GM19238 (cell line): ENCODE data around the gene DTHD1.
A peak's percentile ranks its signal among the peaks of the same experiment; 100 is the strongest.

Source experiments
- DNase-seq: peaks from one replicate; pipeline ENCODE4 v3.0.0; 2011; ENCODE audit warnings: low spot score; ENCODE audit not compliant: insufficient read length

Gene DTHD1

DNA sequence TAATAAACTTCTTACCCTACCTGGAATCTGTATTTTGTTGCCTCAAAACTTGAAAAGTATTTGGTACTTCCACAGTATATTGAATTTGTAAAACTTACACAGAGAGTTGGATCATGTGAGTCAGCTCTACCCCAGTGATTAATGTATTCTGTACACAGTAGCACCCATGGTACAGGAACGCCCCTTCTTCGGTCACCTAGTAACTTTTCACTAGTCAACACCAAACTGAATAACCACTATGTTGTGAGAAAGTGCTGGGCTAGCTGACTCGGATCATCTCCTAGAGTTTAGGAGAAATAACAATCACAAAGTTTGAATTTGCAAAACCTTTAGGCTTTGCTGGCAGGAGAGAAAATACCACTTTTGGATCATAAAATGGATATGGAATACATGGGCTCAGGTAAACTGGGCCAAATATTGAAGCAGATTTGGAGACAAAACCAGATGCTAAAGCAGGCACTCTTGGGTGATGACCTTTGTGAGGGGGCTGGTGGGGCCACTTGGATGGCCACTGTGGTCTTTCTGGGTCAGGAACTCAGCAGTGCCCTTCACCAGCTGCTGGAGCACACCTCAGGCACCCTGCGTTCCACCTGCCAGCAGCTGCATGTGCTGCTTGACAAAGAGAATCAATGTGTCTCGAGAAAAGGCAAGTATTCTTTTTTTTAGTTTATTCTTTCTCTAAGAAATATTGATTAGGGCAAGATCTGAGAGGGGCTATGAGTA lies at the start of gene DTHD1:
Gene DTHD1 (plus strand): TSS at position 233 of the 723 bp plus-strand sequence. CDS start 143 bp downstream, at position 376.
- DNase-seq, result no peak

DNA sequence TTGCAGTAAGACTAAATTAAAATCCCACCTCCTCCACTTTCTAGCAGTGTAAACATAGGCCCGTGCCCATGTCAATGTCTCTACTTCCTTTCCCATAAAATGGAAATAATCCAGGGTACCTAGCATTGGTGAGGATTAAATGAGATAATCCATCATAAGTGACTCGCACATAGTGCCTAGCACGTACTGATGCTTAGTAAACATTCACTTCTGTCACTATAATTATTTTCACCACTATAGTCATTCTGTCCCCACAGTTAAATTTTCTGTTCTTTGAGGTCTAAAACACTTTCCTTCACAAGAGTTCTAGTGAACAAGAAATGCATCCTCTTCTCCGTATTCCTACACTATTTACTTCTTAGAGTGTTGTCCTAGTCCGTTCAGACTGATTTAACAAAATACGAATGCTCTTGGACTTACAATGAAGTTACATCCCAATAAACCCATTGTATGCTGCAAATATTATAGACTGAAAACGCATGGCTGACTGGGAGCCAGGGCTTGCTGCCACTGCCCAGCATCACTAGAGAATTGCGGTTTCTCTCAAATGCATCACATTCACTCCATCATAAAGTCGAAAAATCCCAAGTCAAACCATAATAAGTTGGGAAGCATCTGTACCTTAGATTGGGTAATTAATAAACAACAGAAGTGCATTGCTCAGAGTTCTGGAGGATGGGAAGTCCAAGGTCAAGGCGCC lies 47.7 kb upstream of the DTHD1 start:
- no peak for DNase-seq

DNA sequence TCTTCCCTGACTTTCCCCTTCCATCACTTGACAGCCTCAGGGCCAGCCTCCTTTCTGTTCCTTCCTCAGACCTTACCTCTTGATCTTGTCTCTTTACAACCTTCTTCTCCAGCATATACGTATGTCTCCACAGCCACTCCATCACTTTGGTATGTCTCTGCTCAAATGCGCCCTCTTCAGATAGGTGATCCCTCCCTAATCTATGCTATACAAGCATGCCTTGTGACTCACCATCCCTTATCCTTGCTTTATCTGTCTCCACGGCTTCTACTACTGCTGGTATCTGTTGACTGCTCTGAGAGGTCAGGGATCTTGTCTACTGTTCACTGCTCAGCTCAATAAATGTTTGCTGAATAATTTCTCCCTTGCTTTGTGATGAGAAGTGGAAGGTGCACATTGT lies 46.1 kb upstream of the DTHD1 start:
- no peak for DNase-seq

DNA sequence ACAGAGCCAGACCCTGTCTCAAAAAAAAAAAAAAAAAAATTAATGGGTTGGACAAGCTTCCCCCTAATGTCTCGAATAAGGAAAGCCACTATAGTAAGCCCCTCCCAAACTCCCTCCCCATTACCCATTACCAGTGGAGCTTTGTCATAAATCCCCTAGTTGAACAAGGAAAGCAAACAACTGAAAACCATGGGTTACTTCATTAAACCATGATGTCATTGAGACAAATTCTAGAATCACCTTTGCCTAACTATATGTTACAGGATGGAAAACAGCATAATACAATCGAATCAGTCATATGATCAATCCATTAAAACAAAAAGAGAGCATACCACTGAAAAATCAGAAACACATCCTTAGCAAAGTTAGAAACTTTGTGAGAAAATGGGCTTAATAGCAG lies 45.3 kb upstream of the DTHD1 start:
- DNase-seq, result no peak

DNA sequence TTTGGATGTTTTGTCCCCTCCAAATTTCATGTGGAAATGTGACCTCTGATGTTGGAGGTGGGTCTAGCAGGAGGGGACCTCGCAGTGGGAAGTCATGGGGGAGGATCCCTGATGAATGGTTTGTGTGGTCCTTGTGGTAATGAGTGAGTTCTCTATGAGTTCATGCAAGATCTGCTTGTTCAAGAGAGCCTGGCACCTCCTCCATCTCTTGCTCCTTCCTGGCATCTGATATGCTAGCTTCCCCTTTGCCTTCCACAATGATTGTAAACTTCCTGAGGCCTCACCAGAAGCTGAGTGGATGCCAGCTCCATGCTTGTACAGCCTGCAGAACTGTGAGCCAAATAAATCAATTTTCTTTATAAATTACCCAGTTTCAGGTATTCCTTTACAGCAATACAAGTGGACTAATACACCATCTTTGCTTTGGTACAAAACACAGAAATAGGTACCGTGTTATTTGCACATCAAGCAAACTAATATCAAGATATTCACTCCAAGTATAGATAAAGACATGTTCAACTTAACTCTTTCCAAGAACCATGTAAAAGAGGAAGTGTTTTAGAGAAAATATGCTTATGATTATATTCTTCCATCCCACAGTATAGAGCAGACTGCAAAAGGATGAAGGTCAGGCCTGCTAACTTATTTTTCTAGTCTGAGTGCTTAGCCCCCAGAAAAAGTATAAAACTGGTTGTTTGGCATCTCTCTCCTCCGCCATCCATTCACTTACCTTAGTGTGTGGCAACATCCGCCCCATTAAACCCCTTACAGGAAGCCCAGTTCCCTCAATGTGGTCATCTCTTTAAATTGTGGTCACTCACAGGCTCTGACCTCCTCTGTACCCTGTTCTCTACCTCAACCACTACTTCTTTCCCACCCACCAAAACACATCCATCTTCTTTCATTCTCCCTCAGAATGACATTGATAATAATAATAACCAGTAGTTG lies 43.8 kb upstream of the DTHD1 start:
- no peak for DNase-seq

DNA sequence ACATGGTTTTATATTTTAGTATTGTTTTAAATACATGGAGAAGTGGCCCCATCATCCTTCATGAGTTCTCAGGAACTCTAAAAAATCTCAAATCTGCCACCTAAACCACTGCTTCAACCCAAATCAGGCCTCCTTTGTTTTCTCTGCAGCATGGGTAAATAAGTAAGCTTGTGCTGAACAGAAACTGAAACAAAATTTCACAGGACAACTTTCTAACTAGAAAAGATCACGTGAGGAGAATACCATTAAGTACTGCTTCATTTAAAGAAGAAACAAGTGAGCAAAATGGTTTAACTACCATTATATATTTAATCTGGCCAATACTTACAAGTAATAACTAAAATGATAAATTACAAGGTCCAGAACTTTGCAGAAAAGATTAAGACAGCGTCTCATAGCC lies 39.6 kb upstream of the DTHD1 start:
- DNase-seq, result peak; percentile 51

DNA sequence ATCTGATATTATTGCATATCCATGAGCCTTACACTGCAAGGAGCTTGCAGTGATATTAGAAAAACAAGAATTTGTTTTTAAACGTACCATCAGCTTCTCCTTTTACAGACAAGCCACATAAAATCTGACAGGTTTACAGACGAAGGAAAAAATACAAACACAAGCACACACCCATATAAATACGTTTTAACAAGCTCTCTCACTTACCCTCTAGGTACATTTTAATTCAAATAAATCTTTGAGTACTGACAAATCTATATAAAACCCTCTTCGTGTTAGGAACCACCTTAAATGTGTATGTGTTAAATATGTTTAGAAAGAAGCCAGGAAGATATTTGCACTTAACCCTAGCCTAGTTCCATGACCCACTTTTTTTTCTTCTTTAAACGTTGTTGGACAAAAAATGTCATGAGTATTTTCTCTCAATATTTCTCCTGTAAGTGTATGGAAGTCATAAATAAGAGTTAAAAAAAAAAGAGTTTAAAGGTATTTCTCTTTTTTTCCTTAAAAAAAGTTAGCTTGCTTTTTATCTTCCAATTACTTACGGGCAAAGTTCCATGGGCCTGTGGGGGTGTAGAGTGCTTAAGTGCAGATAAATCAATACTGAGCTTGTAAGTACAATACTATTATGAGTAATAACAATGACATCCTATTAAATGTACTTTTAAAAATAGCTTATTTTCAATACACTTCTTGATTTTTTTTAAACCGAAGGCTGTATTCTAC lies 38.6 kb upstream of the DTHD1 start:
- DNase-seq, result no peak

DNA sequence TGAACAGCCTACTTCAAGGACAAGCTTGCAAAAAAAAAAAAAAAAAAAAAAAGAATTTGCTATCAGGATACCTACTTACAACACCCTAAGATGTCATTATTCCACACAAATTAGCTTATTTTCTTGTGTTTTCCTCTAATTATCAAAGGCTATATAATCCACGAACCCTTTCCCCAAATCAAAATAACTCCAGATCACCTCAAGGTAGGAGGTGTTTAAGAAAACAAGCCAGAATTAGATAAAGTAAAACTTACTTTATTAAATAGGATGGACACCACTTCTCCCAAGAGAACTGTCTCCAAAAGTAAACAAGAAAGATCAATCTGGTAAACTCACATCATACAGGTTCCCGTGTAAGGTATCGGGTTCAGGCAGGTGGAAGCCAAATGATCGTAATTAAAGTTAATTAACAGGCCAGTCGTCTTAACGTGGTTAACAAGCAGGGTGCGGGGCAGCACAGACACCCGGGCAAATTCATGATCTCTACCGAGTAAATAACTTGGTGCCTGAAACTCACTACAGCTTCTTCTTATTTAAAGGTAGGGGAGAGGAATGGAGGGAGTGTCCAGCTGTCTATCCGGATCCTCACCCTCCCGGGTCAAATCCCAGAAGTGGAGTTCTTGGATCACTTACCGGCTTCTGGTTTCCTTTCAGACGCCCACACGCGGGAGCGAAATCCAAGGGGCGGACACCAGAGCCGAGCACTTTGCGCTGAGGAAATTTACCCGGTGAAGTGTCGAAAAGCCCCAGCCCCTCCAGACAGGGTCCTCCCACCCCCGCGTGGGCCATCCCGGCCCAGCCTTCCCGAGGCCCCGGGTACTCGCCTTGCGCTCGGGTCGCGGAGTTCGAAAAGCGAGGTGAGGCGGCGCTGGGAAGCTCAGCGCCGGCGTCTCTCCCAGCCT lies 37.8 kb upstream of the DTHD1 start:
- peak; percentile 10 for DNase-seq

DNA sequence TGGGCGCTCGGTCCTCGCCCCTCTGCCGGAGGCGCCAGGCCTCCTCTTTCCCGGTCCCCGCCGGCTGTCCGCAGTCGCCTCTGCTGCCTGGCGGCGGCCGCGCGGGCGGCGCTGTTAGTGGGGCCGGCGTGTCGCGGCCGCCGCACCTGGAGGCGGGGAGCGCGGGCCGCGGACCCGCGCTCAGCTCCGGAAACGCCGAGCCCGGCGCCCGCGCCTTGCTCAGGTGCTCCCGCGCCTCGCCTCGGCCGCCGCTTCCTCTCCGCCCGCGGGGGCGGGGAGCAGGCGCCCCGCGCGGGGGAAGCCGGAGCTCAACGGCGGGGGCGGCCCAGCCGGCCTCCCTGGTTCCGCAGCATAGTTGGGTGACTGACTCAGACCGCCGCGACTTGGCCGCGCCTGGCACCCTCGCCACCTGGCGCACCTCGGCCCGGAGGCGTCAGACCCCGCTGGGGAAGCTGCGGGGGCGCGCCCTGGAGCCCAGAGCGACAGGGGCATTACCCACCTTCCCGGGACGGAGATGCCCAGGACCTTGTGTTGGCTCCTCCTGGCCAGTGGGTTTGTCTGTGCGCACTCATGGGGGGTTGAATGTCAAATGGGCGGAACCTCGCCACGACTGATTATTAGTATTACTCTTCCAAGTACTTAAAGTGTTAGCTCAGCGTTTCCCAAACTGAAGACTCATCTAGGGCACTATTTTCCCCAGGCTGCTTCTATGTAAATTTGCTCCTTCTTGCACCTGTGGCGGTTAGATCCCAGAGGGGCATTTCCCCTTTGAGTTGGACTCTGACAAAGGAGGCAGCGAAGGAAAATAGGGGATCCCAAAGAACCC lies 36.9 kb upstream of the DTHD1 start, which contains the start of gene ARAP2:
Gene ARAP2 (minus strand): TSS at position 258 of the 826 bp plus-strand sequence. CDS start 15,028 bp downstream, outside the sequence.
- peak; percentile 51 for DNase-seq

DNA sequence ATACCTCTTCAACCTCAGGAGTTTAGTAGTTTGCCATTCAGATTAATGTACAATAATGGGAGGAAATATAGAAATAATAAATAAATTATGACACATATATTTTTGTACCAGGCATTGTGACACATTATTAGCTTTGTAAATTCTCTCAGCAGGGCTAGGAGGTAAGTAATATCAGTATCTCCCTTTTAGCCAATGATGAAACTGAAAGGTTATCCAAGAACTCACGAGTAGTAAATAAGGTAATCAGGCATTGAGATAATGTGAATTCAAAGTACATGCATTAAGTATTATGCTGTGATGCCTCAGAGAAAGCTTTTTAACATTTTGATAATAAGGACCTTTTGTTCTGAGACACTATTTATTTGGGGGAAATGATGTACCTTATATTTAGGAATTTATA lies 31.8 kb upstream of the DTHD1 start:
- no peak for DNase-seq

DNA sequence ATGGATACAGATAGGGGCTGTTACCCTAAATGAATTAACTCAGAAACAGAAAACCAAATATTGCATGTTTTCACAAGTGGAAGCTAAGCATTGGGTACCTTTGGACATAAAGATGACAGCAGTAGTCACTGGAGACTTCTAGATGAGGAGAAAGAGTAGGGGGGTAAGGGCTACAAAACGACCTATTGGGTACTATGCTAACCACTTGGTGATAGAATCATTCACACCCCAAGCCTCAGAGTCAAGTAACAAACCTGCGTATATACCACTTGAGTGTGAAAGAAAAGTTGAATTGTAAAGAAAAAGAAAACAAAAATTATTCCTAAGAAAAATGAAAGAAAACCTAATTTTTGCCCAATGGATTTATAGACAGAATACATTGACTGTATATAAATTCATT lies 29.4 kb upstream of the DTHD1 start:
- DNase-seq, result no peak

DNA sequence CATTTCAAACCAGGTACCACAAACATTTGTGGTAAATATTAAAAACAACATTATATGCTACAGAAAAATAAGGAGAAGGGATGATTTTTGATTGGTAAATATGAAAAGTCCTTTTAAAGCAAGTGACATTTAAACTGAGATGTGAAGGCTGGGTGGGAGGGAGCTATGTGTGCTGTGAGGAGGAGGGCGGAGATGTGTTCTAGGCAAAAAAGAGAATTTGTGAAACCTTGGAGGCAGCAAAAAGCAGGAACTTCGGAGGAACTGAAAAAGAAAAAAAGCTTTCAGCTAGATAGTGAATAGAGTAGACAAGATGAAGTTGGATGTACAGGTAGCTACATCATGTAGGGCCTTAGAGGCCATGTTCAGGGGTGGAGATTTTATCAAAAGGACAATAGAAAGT lies 27.0 kb upstream of the DTHD1 start:
- no peak for DNase-seq

DNA sequence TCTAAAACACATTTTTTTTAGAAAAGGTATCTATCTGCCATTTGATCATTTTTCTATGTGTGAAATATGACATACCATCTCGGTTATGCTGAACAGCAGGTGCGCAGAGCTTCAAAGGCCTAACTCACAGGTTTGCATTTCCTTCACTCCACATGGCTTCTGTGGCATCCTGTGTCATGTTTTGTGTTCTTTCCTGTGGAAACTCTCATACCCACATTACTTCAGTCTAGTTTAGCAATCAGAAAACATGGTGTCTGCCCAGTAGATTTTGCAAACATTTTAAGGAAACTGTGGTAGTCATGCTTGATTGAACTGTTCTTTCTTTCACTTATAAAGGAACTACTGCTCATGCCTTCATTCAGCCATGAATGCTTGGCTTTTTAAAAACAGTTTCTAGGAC lies 25.8 kb upstream of the DTHD1 start:
- DNase-seq, result peak; percentile 6

DNA sequence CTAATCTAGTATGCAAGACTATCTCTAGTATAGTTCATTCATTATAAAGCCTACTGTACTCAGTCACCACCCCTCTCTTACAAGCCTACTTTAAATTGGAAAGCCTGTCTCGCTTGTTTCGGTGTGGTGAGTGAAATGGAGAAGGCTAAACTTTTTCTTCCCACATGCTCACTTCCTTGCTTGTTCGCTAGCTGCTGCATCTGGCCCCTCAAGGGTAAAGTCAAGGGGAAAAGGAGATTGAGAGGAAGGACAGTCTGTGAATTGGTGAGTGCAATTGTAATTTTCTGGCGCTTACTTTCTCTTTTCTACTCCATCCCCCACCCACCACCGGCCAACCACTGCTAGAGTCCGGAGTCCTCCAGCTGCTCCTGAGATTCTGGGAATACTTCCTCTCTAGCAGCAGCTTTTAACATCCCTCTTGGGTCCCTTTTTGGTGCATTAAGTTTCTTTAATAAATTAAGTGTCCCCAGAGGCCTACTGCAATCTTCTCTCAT lies 25.0 kb upstream of the DTHD1 start:
- no peak for DNase-seq

DNA sequence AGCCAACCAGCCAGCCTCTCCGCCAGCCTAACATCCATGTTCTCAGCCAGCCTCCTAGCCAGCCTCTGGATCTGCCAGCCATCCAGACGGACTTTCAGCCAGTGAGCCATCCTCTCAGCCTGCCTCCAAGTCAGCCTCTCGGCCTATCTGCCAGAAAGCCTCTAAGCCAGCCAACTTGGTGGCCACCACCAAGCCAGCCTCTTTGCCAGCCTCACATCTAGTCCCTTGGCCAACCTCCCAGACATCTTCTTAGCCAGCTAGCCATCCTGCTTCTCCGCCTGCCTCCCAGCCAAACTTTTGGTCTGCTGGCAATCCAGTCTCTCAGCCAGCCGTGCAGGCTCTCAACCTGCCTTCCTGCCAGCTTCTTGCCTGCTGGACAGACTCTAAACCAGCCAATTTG lies 20.7 kb upstream of the DTHD1 start:
- no peak for DNase-seq

DNA sequence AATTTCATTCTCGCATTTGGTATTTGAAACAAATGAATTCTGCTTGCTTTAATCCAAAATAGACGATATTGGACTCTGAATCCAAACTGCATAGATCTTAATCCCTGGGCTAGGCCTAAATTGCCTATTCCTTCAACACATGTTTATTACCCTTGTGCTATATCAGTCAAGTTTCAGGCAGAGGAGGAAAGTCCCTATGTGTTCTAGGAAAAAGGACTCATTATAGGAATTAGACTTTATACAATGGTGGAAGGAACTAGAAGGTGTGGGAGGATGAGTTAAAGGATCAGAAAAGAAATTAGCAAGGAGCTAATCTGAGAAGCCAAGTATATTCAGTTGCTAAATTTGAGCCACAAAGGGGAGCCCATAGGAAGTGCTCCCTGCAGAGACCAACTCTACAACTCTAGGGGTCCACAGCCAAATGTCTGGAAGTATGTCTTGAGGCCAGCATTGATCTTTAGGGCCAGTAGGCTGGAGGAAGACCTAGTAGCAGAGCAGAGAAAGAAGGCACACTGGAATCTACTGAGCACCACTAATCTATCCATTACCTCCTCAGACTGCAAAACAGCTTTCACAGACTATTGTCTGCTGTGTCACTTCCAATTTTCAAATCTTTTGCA lies 17.1 kb upstream of the DTHD1 start:
- DNase-seq, result no peak

DNA sequence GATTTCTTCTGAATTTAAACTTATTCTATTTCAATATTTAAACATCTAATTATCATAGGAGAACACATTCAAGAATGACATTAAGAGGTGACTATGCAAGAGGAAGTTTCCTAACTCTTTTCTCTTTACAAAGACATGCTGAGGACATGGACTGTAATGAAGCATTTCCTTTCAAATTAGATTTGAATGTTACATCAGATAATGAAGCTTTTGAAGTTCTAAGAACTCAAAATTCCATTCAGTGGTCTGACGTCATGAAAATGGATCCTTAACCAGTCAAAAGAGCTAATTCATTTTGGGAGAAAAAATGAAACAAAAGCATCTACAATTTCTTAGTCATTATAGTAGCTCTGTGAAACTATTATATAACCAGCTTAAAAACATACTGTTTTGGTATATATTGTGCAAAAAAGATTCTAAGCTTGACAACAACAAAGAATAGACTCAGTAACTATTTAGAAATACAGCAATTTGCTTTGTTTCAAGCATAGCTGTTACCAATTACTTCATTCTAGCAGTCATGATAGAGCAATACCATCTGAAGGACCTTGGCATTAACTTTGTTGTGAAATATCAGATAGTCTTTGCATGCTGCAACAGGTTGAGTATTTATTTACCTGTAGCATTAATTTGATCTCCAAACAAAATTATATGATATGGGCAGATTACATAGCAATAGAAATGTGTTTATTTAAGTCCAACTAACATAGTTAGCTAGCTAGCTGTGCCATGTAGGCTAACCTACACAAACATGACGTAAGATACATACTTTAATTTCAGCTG lies 13.7 kb upstream of the DTHD1 start:
- no peak for DNase-seq

DNA sequence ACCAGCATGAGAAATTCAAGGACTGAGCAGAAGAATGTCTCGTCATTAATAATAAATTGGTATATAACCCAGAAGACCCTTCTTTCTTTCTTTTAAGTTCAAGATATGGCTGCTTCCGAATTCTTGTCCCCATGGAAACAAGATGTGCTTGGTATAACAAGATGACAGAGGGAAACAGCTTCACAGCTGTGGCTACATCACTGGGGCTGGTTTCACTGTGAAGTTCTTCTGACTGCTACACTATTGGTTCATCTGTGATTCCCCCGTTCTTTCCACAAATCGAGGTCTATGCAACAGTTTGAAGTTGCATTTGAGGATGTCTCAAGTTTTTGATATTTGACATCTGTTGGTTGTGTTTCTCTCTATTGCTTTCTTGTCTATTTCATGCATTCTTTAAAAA lies 12.3 kb upstream of the DTHD1 start:
- no peak for DNase-seq
